Esophagus muscularis mucosa (tissue), 3 donors: ENCODE measurements around the gene TRHDE.

Experiments used
- POLR2A ChIP-seq: fragments of 450-650 bp; IDR thresholded peaks from one replicate; pipeline ENCODE4 v1.6.1; 2017; ENCODE audit warnings: antibody characterized with exemption, moderate library complexity, mild to moderate bottlenecking, low read depth
- POLR2AphosphoS5 ChIP-seq, 2 donors: sonication (generic); formaldehyde crosslinking; IDR thresholded peaks; one replicate each; pipeline ENCODE4 v1.6.1; 2017; ENCODE audit warnings: antibody characterized with exemption in 2 of 2
- TF ChIP-seq, protein P1 (sequence below), 3 experiments: fragments of 200-600 bp in 2 of 3; fragments of 450-650 bp in 1 of 3; sonication (generic) in 2 of 3; IDR thresholded peaks; one replicate each; pipeline ENCODE4 v1.5.1; 2017 to 2019; ENCODE audit warnings: antibody characterized with exemption in 3 of 3, mild to moderate bottlenecking in 2 of 3, moderate library complexity in 1 of 3

DNA sequence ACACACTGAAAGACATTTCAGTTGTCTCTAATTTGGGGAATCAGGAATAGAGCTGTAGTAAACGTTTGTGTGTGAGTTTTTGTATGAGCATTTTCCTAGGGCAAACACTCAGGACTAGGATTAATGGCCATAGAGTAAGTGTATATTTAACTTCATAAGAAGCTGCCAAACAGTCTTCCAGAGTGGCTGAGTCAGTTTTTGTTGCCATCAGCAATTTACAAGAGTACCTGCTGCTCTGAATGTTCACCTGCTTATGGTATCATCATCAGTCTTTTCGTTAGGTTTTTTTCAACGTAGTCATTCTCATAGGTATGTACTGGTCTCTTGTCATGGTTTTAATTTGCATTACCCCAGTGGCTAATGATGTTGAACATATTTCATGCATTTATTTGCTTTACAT, 30.6 kb upstream of the TRHDE start:
- TF ChIP-seq POLR2AphosphoS5 (IDR thresholded peaks at IDR 0.05) (no peak), POLR2A (no peak)
- TF ChIP-seq, protein P1, sequence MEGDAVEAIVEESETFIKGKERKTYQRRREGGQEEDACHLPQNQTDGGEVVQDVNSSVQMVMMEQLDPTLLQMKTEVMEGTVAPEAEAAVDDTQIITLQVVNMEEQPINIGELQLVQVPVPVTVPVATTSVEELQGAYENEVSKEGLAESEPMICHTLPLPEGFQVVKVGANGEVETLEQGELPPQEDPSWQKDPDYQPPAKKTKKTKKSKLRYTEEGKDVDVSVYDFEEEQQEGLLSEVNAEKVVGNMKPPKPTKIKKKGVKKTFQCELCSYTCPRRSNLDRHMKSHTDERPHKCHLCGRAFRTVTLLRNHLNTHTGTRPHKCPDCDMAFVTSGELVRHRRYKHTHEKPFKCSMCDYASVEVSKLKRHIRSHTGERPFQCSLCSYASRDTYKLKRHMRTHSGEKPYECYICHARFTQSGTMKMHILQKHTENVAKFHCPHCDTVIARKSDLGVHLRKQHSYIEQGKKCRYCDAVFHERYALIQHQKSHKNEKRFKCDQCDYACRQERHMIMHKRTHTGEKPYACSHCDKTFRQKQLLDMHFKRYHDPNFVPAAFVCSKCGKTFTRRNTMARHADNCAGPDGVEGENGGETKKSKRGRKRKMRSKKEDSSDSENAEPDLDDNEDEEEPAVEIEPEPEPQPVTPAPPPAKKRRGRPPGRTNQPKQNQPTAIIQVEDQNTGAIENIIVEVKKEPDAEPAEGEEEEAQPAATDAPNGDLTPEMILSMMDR (IDR thresholded peaks at IDR 0.05) = no peak
